Measurements from ENCODE around the gene LCE7A. TPM values are rescaled to one million over a fixed set of nuclear protein-coding genes. Genes with fewer than 3 reads are reported as not detected.

LCE7A gene
- total and polyA plus RNA-seq, 10 of the 15 experiments (the other 5 are each of a cell fraction or from before 2014, with no cell fraction given): not detected

GRCh38 chr1:152871731-152872126, 11.9 kb downstream of the LCE7A start:
- H3K27ac ChIP-seq (ENCODE audit: control insufficient read depth, insufficient read depth): peak overlapping the region; percentile 20; the same call in 1 of the 2 replicates
- no peaks in the 10 kb centered on the region for H4K20me1 ChIP-seq (ENCODE audit: control insufficient read depth, insufficient read depth)
- FAIRE-seq (no peak), ATAC-seq (peak; percentile 39), DNase-seq (ENCODE audit: low read depth, low spot score) (no peak)
- H3K36me3 ChIP-seq (ENCODE audit: control insufficient read depth in 2 of 2, insufficient read depth in 2 of 2, low read length in 1 of 2): no peaks in the 10 kb centered on the region
- ChIA-PET RAD21 (ENCODE audit: unreplicated experiment) (interaction anchor here (0.6 to 5.4 kb wide), 11 partner anchors 12 to 362 kb away, joined by 3 to 60 read pairs (median 4); no protein-coding TSS in a partner anchor), CTCF (interaction anchor here (0.7 to 7.4 kb wide), 16 partner anchors 7 to 755 kb away, joined by 3 to 106 read pairs (median 4); partner anchors contain the start of gene SMCP), SMC1A (ENCODE audit: uncharacterized antibody, unreplicated experiment) (interaction anchor here (0.7 to 6.0 kb wide), 9 partner anchors 9 to 406 kb away, joined by 3 to 64 read pairs (median 5); no protein-coding TSS in a partner anchor), POLR2A (no interaction called here)
- intact Hi-C loops (cut with micrococcal nuclease; ENCODE audit: unreplicated experiment) (loop anchor here (2.0 to 10.0 kb wide), 2 partner anchors 163 to 217 kb away; partner anchors contain the start of gene SPRR1B), in situ Hi-C loops (cut with MboI) (loop anchor here (5.0 to 10.0 kb wide), 3 partner anchors 56 to 356 kb away; no protein-coding TSS in a partner anchor)
- H3K4me3 ChIP-seq: peak overlapping the region; percentile 24; the same call in 1 of the 2 replicates
- H2AFZ ChIP-seq (ENCODE audit: control insufficient read depth, low read depth, low read length): peak overlapping the region; percentile 40
- no peaks in the 10 kb centered on the region for H3K9me3 ChIP-seq (replicated peaks; ENCODE audit: control insufficient read depth, insufficient read depth, low read length)
- H3K27me3 ChIP-seq (replicated peaks in 1 of 2; ENCODE audit: control insufficient read depth in 2 of 2, insufficient read depth in 2 of 2, low read length in 1 of 2): no peaks in the 10 kb centered on the region; a peak in 1 of 4 replicates
- H3K4me2 ChIP-seq (ENCODE audit: control insufficient read depth, insufficient read depth): peak overlapping the region; percentile 72
- WGBS (ENCODE audit: insufficient coverage, insufficient replicate concordance, low lambda C conversion rate, missing lambda C conversion rate): 1% methylated on average over 6 of the region's 6 CpGs
- no peak for TF ChIP-seq CREM (IDR thresholded peaks at IDR 0.05; ENCODE audit: low read depth)
- no peak for TF ChIP-seq LARP7 (IDR thresholded peaks at IDR 0.05)
- TF ChIP-seq IKZF2 (IDR thresholded peaks at IDR 0.05): no peak
- TF ChIP-seq RUNX3 (IDR thresholded peaks at IDR 0.05; ENCODE audit: low read length): peak; percentile 76
- no peak for TF ChIP-seq NR2C2 (IDR thresholded peaks at IDR 0.05; ENCODE audit: borderline replicate concordance, control insufficient read depth, insufficient read length, low read depth)
- no peak for TF ChIP-seq BRCA1 (IDR thresholded peaks at IDR 0.05; ENCODE audit: low read depth, low read length)
- TF ChIP-seq CBX5 (IDR thresholded peaks at IDR 0.05; ENCODE audit: low read depth): no peak
- no peak for TF ChIP-seq ATF3 (IDR thresholded peaks at IDR 0.05; ENCODE audit: borderline replicate concordance, extremely low read depth, low read depth, low read length)
- no peak for TF ChIP-seq GATAD2B (conservative IDR thresholded peaks at IDR 0.05; ENCODE audit: low read depth)
- peak; percentile 71; the same call in 1 of the 2 replicates for TF ChIP-seq MEF2A (IDR thresholded peaks at IDR 0.05; ENCODE audit: insufficient read depth, low read depth, low read length)
- TF ChIP-seq KLF5 (IDR thresholded peaks at IDR 0.05; ENCODE audit: partially characterized antibody): no peak
- H3K4me1 ChIP-seq (ENCODE audit: control insufficient read depth, insufficient read depth, low read length): peaks cover 19% of the 10 kb centered on the region
- no peak overlapping the region for H3K9ac ChIP-seq (ENCODE audit: control insufficient read depth, insufficient read depth, low read length)
- no peaks in the 10 kb centered on the region for H3K79me2 ChIP-seq (ENCODE audit: control insufficient read depth, insufficient read depth, low read length)
- BruUV-seq (replicated peaks): no TSS peak
